LNCAP (cell line): Measurements from ENCODE around the gene CXCL1.

Experiments
- TF ChIP-seq, protein P1 (sequence below): fragments of 450-650 bp; IDR thresholded peaks from 2 replicates; pipeline ENCODE4 v1.5.1; 2017; ENCODE audit warnings: mild to moderate bottlenecking

Gene CXCL1

DNA sequence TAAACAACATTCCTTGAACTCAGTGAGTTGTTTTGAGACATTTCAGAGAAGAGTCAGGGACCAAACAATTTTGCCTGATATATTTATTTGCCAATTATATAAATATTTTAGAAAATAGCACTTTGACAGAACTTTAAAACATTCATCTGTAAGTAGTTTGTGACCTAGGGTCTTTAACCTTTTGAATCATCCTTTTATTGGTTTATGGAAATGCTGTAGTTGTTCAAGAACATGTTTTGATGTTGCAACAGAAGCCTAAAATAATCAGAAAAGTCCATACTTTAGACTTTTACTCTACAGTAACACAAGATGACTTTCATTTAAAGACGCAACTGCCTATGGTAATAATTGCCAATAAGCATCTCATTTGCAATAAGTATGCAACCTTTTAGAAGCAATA, 43.0 kb downstream of the CXCL1 start:
- TF ChIP-seq, protein P1, sequence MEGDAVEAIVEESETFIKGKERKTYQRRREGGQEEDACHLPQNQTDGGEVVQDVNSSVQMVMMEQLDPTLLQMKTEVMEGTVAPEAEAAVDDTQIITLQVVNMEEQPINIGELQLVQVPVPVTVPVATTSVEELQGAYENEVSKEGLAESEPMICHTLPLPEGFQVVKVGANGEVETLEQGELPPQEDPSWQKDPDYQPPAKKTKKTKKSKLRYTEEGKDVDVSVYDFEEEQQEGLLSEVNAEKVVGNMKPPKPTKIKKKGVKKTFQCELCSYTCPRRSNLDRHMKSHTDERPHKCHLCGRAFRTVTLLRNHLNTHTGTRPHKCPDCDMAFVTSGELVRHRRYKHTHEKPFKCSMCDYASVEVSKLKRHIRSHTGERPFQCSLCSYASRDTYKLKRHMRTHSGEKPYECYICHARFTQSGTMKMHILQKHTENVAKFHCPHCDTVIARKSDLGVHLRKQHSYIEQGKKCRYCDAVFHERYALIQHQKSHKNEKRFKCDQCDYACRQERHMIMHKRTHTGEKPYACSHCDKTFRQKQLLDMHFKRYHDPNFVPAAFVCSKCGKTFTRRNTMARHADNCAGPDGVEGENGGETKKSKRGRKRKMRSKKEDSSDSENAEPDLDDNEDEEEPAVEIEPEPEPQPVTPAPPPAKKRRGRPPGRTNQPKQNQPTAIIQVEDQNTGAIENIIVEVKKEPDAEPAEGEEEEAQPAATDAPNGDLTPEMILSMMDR: no peak

DNA sequence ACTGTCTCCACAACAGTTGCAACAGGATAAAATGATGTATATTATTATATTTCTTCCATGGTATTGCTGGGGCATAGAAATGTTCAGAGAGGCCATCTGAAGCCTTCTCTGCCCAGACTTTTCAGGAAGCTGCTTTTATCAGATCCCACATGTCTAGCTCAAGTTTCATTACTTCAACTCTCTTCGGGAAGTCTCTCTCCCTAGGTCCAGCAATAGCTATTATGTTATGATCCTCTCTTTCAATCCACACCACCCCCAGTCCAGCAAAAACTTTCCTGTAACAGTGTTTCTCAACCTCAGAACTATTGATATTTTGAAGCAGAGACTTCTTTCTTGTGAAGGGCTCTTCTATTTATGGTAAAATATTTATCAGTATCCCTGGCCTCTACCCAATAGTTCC, 44.9 kb downstream of the CXCL1 start:
- TF ChIP-seq, protein P1: no peak

DNA sequence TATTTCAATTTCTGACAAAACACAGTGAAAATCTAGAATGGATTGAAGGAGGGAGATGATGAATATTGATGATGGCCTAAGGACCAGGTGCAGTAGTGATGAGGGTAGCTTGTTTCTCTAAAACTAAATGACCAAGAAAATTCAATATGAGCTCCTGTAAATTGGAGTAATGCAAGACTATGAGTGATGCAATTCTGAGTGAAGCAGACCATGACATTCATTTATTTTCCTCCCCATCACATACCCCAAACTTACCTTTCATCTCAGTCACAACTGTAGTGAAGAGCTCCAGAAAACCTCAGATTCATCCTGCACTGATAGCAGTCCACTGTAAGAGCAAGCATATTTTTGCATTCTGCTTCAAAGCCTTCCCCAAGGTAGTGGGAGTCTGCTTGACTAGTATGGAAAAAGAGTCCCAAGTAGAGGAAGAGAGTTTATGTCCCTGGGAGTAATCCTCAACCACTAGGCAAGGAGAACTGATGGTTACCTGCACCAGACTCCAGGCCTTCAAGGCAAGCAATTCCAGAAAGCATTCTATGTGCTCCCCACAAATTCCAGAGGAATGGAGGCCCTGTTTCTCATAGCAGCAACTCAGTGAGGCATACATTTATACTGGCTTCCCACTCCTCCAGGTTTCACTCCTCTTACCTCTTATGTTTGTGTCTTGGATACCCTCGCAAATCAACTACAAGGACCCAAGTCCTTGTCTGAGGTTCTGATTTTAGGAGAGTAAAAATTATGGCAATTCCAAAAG, 47.2 kb downstream of the CXCL1 start:
- TF ChIP-seq, protein P1: no peak

DNA sequence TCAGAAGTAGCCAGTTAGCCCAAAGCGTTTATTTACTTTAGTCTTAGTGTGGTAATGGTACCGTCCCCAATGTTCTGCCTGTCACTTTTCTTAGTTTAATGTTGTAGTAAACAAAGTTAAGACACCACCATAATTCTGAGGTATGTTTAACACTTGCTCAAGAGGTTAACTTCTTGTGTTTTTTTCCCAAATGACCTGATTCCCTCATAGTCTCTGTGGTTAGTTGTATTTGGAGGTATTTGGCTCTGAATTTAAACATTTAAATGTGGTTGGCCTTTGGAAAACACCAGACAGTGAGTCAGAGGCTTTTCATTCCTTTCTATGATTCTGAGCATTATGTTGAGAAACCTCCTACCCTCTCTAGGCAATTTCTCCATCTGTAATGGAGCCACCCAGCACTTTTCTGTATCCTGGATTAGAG, 47.9 kb downstream of the CXCL1 start:
- TF ChIP-seq, protein P1: no peak

DNA sequence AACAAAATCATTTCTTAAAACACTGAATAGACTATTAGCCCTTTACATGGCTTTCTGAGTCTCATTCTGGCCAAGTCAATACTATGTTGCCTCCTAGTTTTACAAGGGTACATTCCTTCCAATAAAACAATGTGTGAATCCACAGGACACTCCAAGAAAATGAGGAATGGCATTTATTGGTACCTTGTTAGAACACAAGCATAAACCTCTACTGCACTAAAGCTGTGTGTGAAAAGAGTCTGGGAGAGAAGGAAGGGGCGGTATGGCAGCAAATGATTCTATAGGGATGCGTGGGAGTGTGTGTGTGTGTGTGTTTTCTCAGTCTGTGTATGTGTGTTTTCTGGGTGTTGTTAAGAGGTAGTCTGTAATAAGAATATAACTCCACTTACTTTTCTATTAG, 48.9 kb downstream of the CXCL1 start:
- TF ChIP-seq, protein P1: no peak

DNA sequence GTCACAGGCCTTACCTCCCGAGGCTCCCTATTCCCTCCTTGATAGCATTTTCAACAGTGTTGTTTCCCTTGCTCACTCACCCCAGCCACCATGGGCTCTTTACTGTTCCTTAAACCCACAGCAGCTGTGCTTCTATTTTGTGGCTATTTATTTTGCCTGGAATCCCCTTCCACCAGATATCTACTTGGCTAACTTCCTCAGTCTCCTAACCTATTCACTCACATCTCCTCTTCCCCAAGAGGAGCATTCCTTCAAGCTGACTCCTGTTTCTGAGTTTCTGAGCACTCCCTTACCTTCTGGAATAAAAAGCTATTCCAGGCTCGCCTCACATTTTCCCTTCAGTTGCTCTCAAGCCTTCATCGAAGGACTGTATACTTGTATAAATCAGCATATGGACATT, 50.5 kb downstream of the CXCL1 start:
- TF ChIP-seq, protein P1: no peak
